Activated B cell treated with CpG ODN at 0.5 μM for 24 hours (primary cell): Measurements from ENCODE around the gene MRPL12. TPM values are rescaled to one million over a fixed set of nuclear protein-coding genes. Genes with fewer than 3 reads are reported as not detected.
A peak's percentile ranks its signal among the peaks of the same experiment; 100 is the strongest.

Experiments used
- ATAC-seq: fragments of 200-7000 bp; cut with Tn5 transposase; one replicate; pipeline ENCODE4 v1.10.0; 2021; ENCODE audit warnings: low read depth, mild to moderate bottlenecking, moderate library complexity
- CTCF ChIA-PET: fragments of 350-600 bp; sonication (Branson Sonifier 250); formaldehyde crosslinking; loops from one replicate; lab custom pipeline; 2021; ENCODE audit warnings: antibody characterized with exemption; lab: Charles Lee
- POLR2A ChIA-PET: fragments of 350-600 bp; sonication (Branson Sonifier 250); formaldehyde crosslinking; loops from one replicate; lab custom pipeline; 2021; ENCODE audit warnings: antibody characterized with exemption; lab: Charles Lee
- DNase-seq: peaks from one replicate; pipeline ENCODE4 v3.0.0; 2022
- H3K27ac Mint-ChIP-seq: one replicate; pipeline ENCODE4 v1.8.0; 2020; ENCODE audit warnings: mixed read lengths
- H3K27me3 Mint-ChIP-seq: one replicate; pipeline ENCODE4 v1.8.0; 2021; ENCODE audit warnings: mixed read lengths
- H3K36me3 Mint-ChIP-seq: one replicate; pipeline ENCODE4 v1.8.0; 2021; ENCODE audit warnings: low read depth, mixed read lengths
- H3K4me1 Mint-ChIP-seq: one replicate; pipeline ENCODE4 v1.8.0; 2021; ENCODE audit warnings: mixed read lengths
- H3K4me3 Mint-ChIP-seq: one replicate; pipeline ENCODE4 v1.8.0; 2020; ENCODE audit warnings: mild to moderate bottlenecking, mixed read lengths
- H3K9me3 Mint-ChIP-seq: one replicate; pipeline ENCODE4 v1.8.0; 2020; ENCODE audit warnings: mixed read lengths
- CTCF ChIP-seq: fragments of 200-600 bp; IDR thresholded peaks from one replicate; pipeline ENCODE4 v1.8.0; 2022; ENCODE audit warnings: antibody characterized with exemption, mild to moderate bottlenecking
- intact Hi-C: fragments of 100-400 bp; cut with micrococcal nuclease; formaldehyde crosslinking; loops from one replicate; pipeline ENCODE4 v1.15.1; 2024
- total RNA-seq: library from RNA; stranded (reverse); gene quantifications from 2 replicates; pipeline ENCODE4 v1.2.3, GENCODE V29; 2022

Gene MRPL12
- total RNA-seq, 1 donor from 2014 or later: 68.8 TPM

DNA sequence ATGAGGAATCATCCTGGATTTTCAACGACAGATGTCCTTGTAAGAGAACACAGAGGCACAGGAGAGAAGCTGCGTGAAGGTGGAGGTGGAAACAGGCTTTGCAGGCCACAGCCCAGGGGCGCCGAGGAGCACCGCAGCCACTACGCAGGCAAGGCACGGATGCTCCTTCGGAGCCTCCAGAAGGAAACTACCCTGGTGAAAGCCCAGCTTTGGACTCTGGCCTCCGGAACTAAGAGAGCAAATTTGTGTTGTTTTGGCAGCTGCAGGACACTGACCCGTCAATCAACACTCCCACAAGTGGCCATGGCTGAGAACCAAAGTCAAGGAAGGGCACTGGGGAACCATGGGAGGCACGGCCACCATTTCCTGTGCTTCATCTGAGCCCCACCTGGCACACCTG lies 23.0 kb upstream of the MRPL12 start:
- TF ChIP-seq CTCF: no peak
- Mint-ChIP-seq H3K36me3 (peaks cover 16% of the 10 kb centered on the region), H3K27me3 (no peaks in the 10 kb centered on the region), H3K9me3 (no peaks in the 10 kb centered on the region), H3K4me1 (peaks cover 28% of the 10 kb centered on the region), H3K27ac (no peak overlapping the region), H3K4me3 (no peak overlapping the region)
- ChIA-PET POLR2A (interaction anchor here (0.7 kb wide), 2 partner anchors 120 to 424 kb away, joined by 6 to 7 read pairs; no protein-coding TSS in a partner anchor), CTCF (no interaction called here)
- ATAC-seq (no peak), DNase-seq (no peak)
- intact Hi-C loops: loop anchor here (5.0 kb wide), 1 partner anchor 777 kb away; the partner anchor contains the start of gene NARF

DNA sequence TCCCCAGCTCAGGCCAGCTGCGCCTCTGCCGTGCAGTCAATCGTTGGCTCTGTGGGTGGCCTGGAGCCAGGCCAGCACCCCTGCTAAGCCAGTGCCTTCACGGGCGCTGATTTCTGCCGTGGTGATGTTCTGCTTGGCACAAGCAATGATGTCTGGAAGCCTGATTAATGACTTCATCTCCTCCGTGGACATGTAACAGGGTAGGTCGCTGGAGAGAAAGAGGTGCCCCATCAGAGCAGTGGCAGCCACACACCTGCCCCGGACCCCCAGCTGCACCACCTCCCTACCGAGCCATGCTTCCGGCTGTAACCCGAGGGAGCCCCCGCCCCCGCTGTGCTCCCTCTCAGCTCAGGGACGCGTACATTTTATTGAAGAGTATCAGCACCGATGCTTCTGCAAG lies 21.5 kb upstream of the MRPL12 start:
- TF ChIP-seq CTCF: no peak
- H3K4me3 Mint-ChIP-seq: peak overlapping the region; percentile 11
- CTCF ChIA-PET: no interaction called here
- no peaks in the 10 kb centered on the region for H3K27me3 Mint-ChIP-seq
- no peak for ATAC-seq
- H3K9me3 Mint-ChIP-seq: no peaks in the 10 kb centered on the region
- no peak for DNase-seq
- no peak overlapping the region for H3K27ac Mint-ChIP-seq
- POLR2A ChIA-PET: interaction anchor here (3.1 kb wide), 1 partner anchor 16 kb away, joined by 26 read pairs; the partner anchor contains the start of genes CCDC137 and OXLD1
- H3K4me1 Mint-ChIP-seq: peaks cover 32% of the 10 kb centered on the region
- intact Hi-C loops: loop anchor here (5.0 kb wide), 1 partner anchor 776 kb away; the partner anchor contains the start of gene NARF
- peaks cover 28% of the 10 kb centered on the region for H3K36me3 Mint-ChIP-seq

DNA sequence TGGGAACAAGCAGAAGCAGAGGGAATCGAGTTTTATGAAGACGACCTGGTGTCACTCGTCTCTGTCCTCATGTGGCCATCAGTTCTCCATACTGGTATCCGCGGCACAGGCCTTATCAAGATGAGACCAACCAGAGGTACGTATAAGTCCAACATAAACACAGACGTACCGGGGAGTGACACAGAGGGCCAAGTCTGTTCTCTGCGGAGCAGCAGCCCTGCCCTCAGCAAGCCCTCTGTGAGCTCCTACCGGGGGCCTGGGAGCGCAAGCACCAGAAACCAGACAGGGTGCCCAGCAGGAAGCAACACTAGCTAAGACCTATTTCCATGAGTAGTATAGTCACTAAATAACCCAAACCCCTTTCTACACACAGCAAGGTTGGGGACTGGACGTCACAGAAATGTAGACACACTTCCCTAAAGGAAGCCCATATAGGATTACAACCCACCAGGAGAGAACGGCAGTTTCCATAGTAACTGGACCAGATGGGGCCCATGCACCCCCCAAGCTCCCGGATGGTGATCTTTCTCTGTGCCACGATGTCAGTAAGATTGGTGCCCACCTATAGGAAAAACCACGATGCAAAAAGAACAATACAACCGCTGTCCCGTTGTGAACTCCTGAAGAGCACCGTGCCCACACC lies 20.5 kb upstream of the MRPL12 start:
- no peaks in the 10 kb centered on the region for H3K9me3 Mint-ChIP-seq

GRCh38 chr17:81683208-81683583 lies 20.0 kb upstream of the MRPL12 start:
- ATAC-seq: peak; percentile 13
- POLR2A ChIA-PET: interaction anchor here (0.6 to 3.1 kb wide), 19 partner anchors 8 to 1228 kb away, joined by 3 to 39 read pairs (median 4); partner anchors contain the start of genes ARHGDIA, CCDC137, CEP131 and DUS1L
- no peak for TF ChIP-seq CTCF
- H3K9me3 Mint-ChIP-seq: no peaks in the 10 kb centered on the region
- peaks cover 34% of the 10 kb centered on the region for H3K4me1 Mint-ChIP-seq
- peak overlapping the region; percentile 95 for H3K4me3 Mint-ChIP-seq
- CTCF ChIA-PET: interaction anchor here (0.9 to 1.8 kb wide), 3 partner anchors 11 to 20 kb away, joined by 3 to 5 read pairs (median 3); partner anchors contain the start of gene MRPL12
- H3K27ac Mint-ChIP-seq: peak overlapping the region; percentile 53
- no peak for DNase-seq
- intact Hi-C loops: loop anchor here (1.0 to 5.0 kb wide), 5 partner anchors 17 to 774 kb away; partner anchors contain the start of genes CCDC137, MRPL12, NARF and NPLOC4
- no peaks in the 10 kb centered on the region for H3K27me3 Mint-ChIP-seq
- peaks cover 40% of the 10 kb centered on the region for H3K36me3 Mint-ChIP-seq

More for the DNA sequence above, 20.5 kb upstream of the MRPL12 start:
- Mint-ChIP-seq H3K4me3 (peak overlapping the region; percentile 95), H3K27ac (peak overlapping the region; percentile 53), H3K4me1 (peaks cover 34% of the 10 kb centered on the region), H3K27me3 (no peaks in the 10 kb centered on the region), H3K36me3 (peaks cover 37% of the 10 kb centered on the region)
- no peak for TF ChIP-seq CTCF
- DNase-seq (no peak), ATAC-seq (no peak)
- ChIA-PET CTCF (interaction anchor here (0.9 to 1.8 kb wide), 3 partner anchors 10 to 20 kb away, joined by 3 to 5 read pairs (median 3); partner anchors contain the start of gene MRPL12), POLR2A (interaction anchor here (1.0 to 3.1 kb wide), 6 partner anchors 8 to 1228 kb away, joined by 3 to 39 read pairs (median 9); partner anchors contain the start of genes CCDC137, MRPL12, OXLD1 and P4HB)
- intact Hi-C loops: loop anchor here (1.0 to 5.0 kb wide), 5 partner anchors 16 to 775 kb away; partner anchors contain the start of genes CCDC137, MRPL12, NARF and NPLOC4
